ENCODE results near the gene GRIA4.

GRIA4 gene

GRCh38 chr11:105923252-105923651, 313.4 kb downstream of the GRIA4 start:
- no peak for TF ChIP-seq TAF1 (IDR thresholded peaks at IDR 0.05; ENCODE audit: borderline replicate concordance, insufficient read depth, low read length)
- no peak for TF ChIP-seq POLR2AphosphoS5 (IDR thresholded peaks at IDR 0.05; ENCODE audit: low read depth, low read length)

GRCh38 chr11:105923807-105924206, 313.9 kb downstream of the GRIA4 start:
- TF ChIP-seq POLR2AphosphoS5 (IDR thresholded peaks at IDR 0.05; ENCODE audit: low read depth, low read length): no peak
- no peak for TF ChIP-seq FOXP2 (optimal IDR thresholded peaks at IDR 0.05; ENCODE audit: borderline replicate concordance, extremely low read depth, extremely low read length, insufficient read depth)
- no peak for TF ChIP-seq REST (IDR thresholded peaks at IDR 0.05; ENCODE audit: insufficient read depth in 1 of 2, low read depth in 2 of 2, low read length in 2 of 2)
- TF ChIP-seq TAF1 (IDR thresholded peaks at IDR 0.05; ENCODE audit: borderline replicate concordance, insufficient read depth, low read length): no peak
- TF ChIP-seq SIN3A (IDR thresholded peaks at IDR 0.05; ENCODE audit: borderline replicate concordance, insufficient read depth, low read length): no peak

- no peak for TF ChIP-seq TAF1 (IDR thresholded peaks at IDR 0.05; ENCODE audit: borderline replicate concordance, insufficient read depth, low read length)
- TF ChIP-seq SIN3A (IDR thresholded peaks at IDR 0.05; ENCODE audit: borderline replicate concordance, insufficient read depth, low read length): no peak
- no peak for TF ChIP-seq REST (IDR thresholded peaks at IDR 0.05; ENCODE audit: insufficient read depth in 1 of 2, low read depth in 2 of 2, low read length in 2 of 2)
- TF ChIP-seq POLR2AphosphoS5 (IDR thresholded peaks at IDR 0.05; ENCODE audit: low read depth, low read length): no peak
- TF ChIP-seq FOXP2 (optimal IDR thresholded peaks at IDR 0.05; ENCODE audit: borderline replicate concordance, extremely low read depth, extremely low read length, insufficient read depth): no peak
Measured at GRCh38 chr11:105929084-105929955, 319.4 kb downstream of the GRIA4 start.

GRCh38 chr11:105933695-105934094, 323.8 kb downstream of the GRIA4 start:
- TF ChIP-seq TAF1 (IDR thresholded peaks at IDR 0.05; ENCODE audit: borderline replicate concordance, insufficient read depth, low read length): no peak
- TF ChIP-seq POLR2AphosphoS5 (IDR thresholded peaks at IDR 0.05; ENCODE audit: low read depth, low read length): no peak
- no peak for TF ChIP-seq REST (IDR thresholded peaks at IDR 0.05; ENCODE audit: insufficient read depth in 1 of 2, low read depth in 2 of 2, low read length in 2 of 2)
- no peak for TF ChIP-seq FOXP2 (optimal IDR thresholded peaks at IDR 0.05; ENCODE audit: borderline replicate concordance, extremely low read depth, extremely low read length, insufficient read depth)
- no peak for TF ChIP-seq SIN3A (IDR thresholded peaks at IDR 0.05; ENCODE audit: borderline replicate concordance, insufficient read depth, low read length)

- TF ChIP-seq FOXP2 (optimal IDR thresholded peaks at IDR 0.05; ENCODE audit: borderline replicate concordance, extremely low read depth, extremely low read length, insufficient read depth) (peak; percentile 48), TAF1 (IDR thresholded peaks at IDR 0.05; ENCODE audit: borderline replicate concordance, insufficient read depth, low read length) (no peak), POLR2AphosphoS5 (IDR thresholded peaks at IDR 0.05; ENCODE audit: low read depth, low read length) (no peak), SIN3A (IDR thresholded peaks at IDR 0.05; ENCODE audit: borderline replicate concordance, insufficient read depth, low read length) (no peak), REST (IDR thresholded peaks at IDR 0.05; ENCODE audit: insufficient read depth in 1 of 2, low read depth in 2 of 2, low read length in 2 of 2) (peak in 1 of 2 experiments; percentile 49; a peak in 1 of 4 replicates)
Measured at GRCh38 chr11:105935791-105936190, 325.9 kb downstream of the GRIA4 start.

Measured in PFSK-1 (cell line).